Measurements from ENCODE around the gene ATOH8.

ATOH8 gene

GRCh38 chr2:85718885-85719492, 34.8 kb upstream of the ATOH8 start:
- no peak for DNase-seq

GRCh38 chr2:85719609-85720240, 34.1 kb upstream of the ATOH8 start:
- DNase-seq = peak; percentile 43

GRCh38 chr2:85720533-85720932, 33.3 kb upstream of the ATOH8 start:
- DNase-seq = no peak

- no peak for DNase-seq
These were observed 32.1 kb upstream of the ATOH8 start for GRCh38 chr2:85721641-85722040.

GRCh38 chr2:85722519-85722918, 31.3 kb upstream of the ATOH8 start:
- DNase-seq = no peak

- no peak for DNase-seq
These were observed 30.0 kb upstream of the ATOH8 start for GRCh38 chr2:85723707-85724360.

- DNase-seq = no peak
These were observed 29.0 kb upstream of the ATOH8 start for GRCh38 chr2:85724731-85725181.

- DNase-seq = no peak
These were observed 28.3 kb upstream of the ATOH8 start for GRCh38 chr2:85725451-85725850.

- DNase-seq = no peak
These were observed 26.0 kb upstream of the ATOH8 start for GRCh38 chr2:85727798-85728197.

- no peak for DNase-seq
These were observed 25.4 kb upstream of the ATOH8 start for GRCh38 chr2:85728342-85728741.

GRCh38 chr2:85728883-85729824, 24.6 kb upstream of the ATOH8 start:
- DNase-seq = peak; percentile 89

GRCh38 chr2:85729825-85730510, 23.8 kb upstream of the ATOH8 start:
- DNase-seq = no peak

GRCh38 chr2:85730686-85731230, 23.0 kb upstream of the ATOH8 start:
- no peak for DNase-seq

- DNase-seq = no peak
These were observed 22.2 kb upstream of the ATOH8 start for GRCh38 chr2:85731606-85732005.

- DNase-seq = no peak
These were observed 21.2 kb upstream of the ATOH8 start for GRCh38 chr2:85732467-85733120.

- DNase-seq = no peak
These were observed 20.4 kb upstream of the ATOH8 start for GRCh38 chr2:85733121-85733960.

- no peak for DNase-seq
These were observed 19.8 kb upstream of the ATOH8 start for GRCh38 chr2:85734015-85734414.

GRCh38 chr2:85734942-85735608, 18.7 kb upstream of the ATOH8 start:
- no peak for DNase-seq

- no peak for DNase-seq
These were observed 18.1 kb upstream of the ATOH8 start for GRCh38 chr2:85735691-85736090.

All from hematopoietic multipotent progenitor cell treated with erythropoietin and hydrocortisone succinate and interleukin-3 and kit ligand, for 4 days (in vitro differentiated cells).